Activated CD8-positive, alpha-beta memory T cell treated with anti-CD3 and anti-CD28 coated beads for 36 hours (primary cell): ENCODE results near the gene DVL3. TPM values are rescaled to one million over a fixed set of nuclear protein-coding genes. Genes with fewer than 3 reads are reported as not detected.
"Not testable (repeated sequence)": the region's sequence is repeated elsewhere in the genome, so short reads cannot be mapped to it uniquely, and the experiment has no call there.

Experiments
- CTCF ChIA-PET: fragments of 350-600 bp; sonication (Branson Sonifier 250); formaldehyde crosslinking; loops from one replicate; lab custom pipeline; 2021; ENCODE audit warnings: antibody characterized with exemption; lab: Charles Lee
- POLR2A ChIA-PET: fragments of 350-600 bp; sonication (Branson Sonifier 250); formaldehyde crosslinking; loops from one replicate; lab custom pipeline; 2021; ENCODE audit warnings: antibody characterized with exemption; lab: Charles Lee
- total RNA-seq, 2 experiments: library from RNA; stranded (reverse); gene quantifications; one replicate each; pipeline ENCODE4 v1.2.3, GENCODE V29; 2021

Gene DVL3
- total RNA-seq: 10 to 100 TPM; 36.3 to 37.9 TPM

GRCh38 chr3:184154885-184155643 lies at the start of gene DVL3:
TSS of gene DVL3 (plus strand) at chr3:184155377. CDS start at chr3:184155636, 259 bp downstream.
- ChIA-PET POLR2A (no interaction called here), CTCF (interaction anchor here (0.6 to 0.9 kb wide), 2 partner anchors 29 to 40 kb away, joined by 3 read pairs; no protein-coding TSS in a partner anchor)

- CTCF ChIA-PET: no interaction called here
- POLR2A ChIA-PET: no interaction called here
Measured at GRCh38 chr3:184110316-184110725, 44.9 kb upstream of the DVL3 start.

GRCh38 chr3:184116017-184116416 lies 39.2 kb upstream of the DVL3 start:
- CTCF ChIA-PET: no interaction called here
- POLR2A ChIA-PET: no interaction called here

GRCh38 chr3:184117636-184118035 lies 37.5 kb upstream of the DVL3 start:
- ChIA-PET POLR2A (no interaction called here), CTCF (interaction anchor here (0.8 kb wide), 1 partner anchor 223 kb away, joined by 3 read pairs; no protein-coding TSS in a partner anchor)

GRCh38 chr3:184121031-184121430 lies 34.1 kb upstream of the DVL3 start:
- POLR2A ChIA-PET, CTCF ChIA-PET: not testable (repeated sequence)

- ChIA-PET CTCF (no interaction called here), POLR2A (no interaction called here)
Measured at GRCh38 chr3:184126006-184126405, 29.2 kb upstream of the DVL3 start.

- POLR2A ChIA-PET: no interaction called here
- CTCF ChIA-PET: no interaction called here
Measured at GRCh38 chr3:184129012-184129411, 26.2 kb upstream of the DVL3 start.

GRCh38 chr3:184132945-184133344 lies 22.2 kb upstream of the DVL3 start:
- ChIA-PET POLR2A (no interaction called here), CTCF (no interaction called here)

- ChIA-PET POLR2A (interaction anchor here (1.2 kb wide), 1 partner anchor 52 kb away, joined by 4 read pairs; the partner anchor contains the start of gene ABCF3), CTCF (interaction anchor here (1.1 to 1.9 kb wide), 4 partner anchors 24 to 238 kb away, joined by 3 to 5 read pairs (median 4); partner anchors contain the start of genes ABCC5 and EEF1AKMT4)
Measured at GRCh38 chr3:184133840-184134745, 21.1 kb upstream of the DVL3 start.

- POLR2A ChIA-PET: interaction anchor here (1.2 kb wide), 1 partner anchor 51 kb away, joined by 4 read pairs; the partner anchor contains the start of gene ABCF3
- CTCF ChIA-PET: interaction anchor here (1.1 to 1.9 kb wide), 4 partner anchors 23 to 239 kb away, joined by 3 to 5 read pairs (median 4); partner anchors contain the start of genes ABCC5 and EEF1AKMT4
Measured at GRCh38 chr3:184134746-184135148, 20.4 kb upstream of the DVL3 start.

- POLR2A ChIA-PET: interaction anchor here (1.2 kb wide), 2 partner anchors 38 to 50 kb away, joined by 3 to 4 read pairs; partner anchors contain the start of gene ABCF3
- CTCF ChIA-PET: interaction anchor here (1.1 to 1.9 kb wide), 4 partner anchors 22 to 239 kb away, joined by 3 to 5 read pairs (median 4); partner anchors contain the start of genes ABCC5 and EEF1AKMT4
Measured at GRCh38 chr3:184135149-184135910, 19.8 kb upstream of the DVL3 start, which contains the start of gene EIF2B5. TSS of gene EIF2B5 (plus strand) at chr3:184135358. CDS start at chr3:184135386, 28 bp downstream.

- ChIA-PET POLR2A (interaction anchor here (1.2 kb wide), 1 partner anchor 38 kb away, joined by 3 read pairs; no protein-coding TSS in a partner anchor), CTCF (interaction anchor here (1.9 kb wide), 1 partner anchor 114 kb away, joined by 5 read pairs; the partner anchor contains the start of gene EEF1AKMT4)
Measured at GRCh38 chr3:184135911-184136260, 19.3 kb upstream of the DVL3 start.

- CTCF ChIA-PET: no interaction called here
- POLR2A ChIA-PET: no interaction called here
Measured at GRCh38 chr3:184140436-184140835, 14.7 kb upstream of the DVL3 start.

- CTCF ChIA-PET: interaction anchor here (1.3 kb wide), 1 partner anchor 124 kb away, joined by 3 read pairs; the partner anchor contains the start of gene ABCC5
Measured at GRCh38 chr3:184142199-184142598, 13.0 kb upstream of the DVL3 start.

GRCh38 chr3:184143327-184143726 lies 11.8 kb upstream of the DVL3 start:
- ChIA-PET POLR2A (interaction anchor here (0.5 kb wide), 1 partner anchor 31 kb away, joined by 3 read pairs; no protein-coding TSS in a partner anchor), CTCF (no interaction called here)

More at GRCh38 chr3:184142199-184142598, 13.0 kb upstream of the DVL3 start:
- POLR2A ChIA-PET: no interaction called here

- ChIA-PET CTCF (interaction anchor here (0.8 kb wide), 1 partner anchor 8 kb away, joined by 3 read pairs; no protein-coding TSS in a partner anchor), POLR2A (interaction anchor here (0.7 kb wide), 1 partner anchor 35 kb away, joined by 3 read pairs; no protein-coding TSS in a partner anchor)
Measured at GRCh38 chr3:184144505-184144904, 10.7 kb upstream of the DVL3 start.

GRCh38 chr3:184145111-184145524 lies 10.1 kb upstream of the DVL3 start:
- ChIA-PET POLR2A (no interaction called here), CTCF (no interaction called here)

GRCh38 chr3:184145751-184146270 lies 9.4 kb upstream of the DVL3 start:
- POLR2A ChIA-PET: no interaction called here
- CTCF ChIA-PET: no interaction called here
